Endothelial cell of umbilical vein (primary cell): ENCODE results near the gene DUS2. TPM values are rescaled to one million over a fixed set of nuclear protein-coding genes. Genes with fewer than 3 reads are reported as not detected.

ENCODE experiments used
- BruUV-seq: library from RNA; stranded (reverse); fragments of 400-500 nt; replicated peaks from 2 replicates; lab custom pipeline; 2021; lab: Mats Ljungman, UMichigan
- CTCF ChIA-PET: fragments of 300-600, 350-600 bp; sonication (Branson Sonifier 250); formaldehyde crosslinking; loops from one replicate; lab custom pipeline; 2021; ENCODE audit warnings: antibody characterized with exemption, inconsistent platforms; lab: Charles Lee
- POLR2A ChIA-PET: fragments of 300-600, 350-600 bp; sonication (Branson Sonifier 250); formaldehyde crosslinking; loops from one replicate; lab custom pipeline; 2021; ENCODE audit warnings: antibody characterized with exemption, inconsistent platforms; lab: Charles Lee
- DNase-seq: peaks from one replicate; pipeline ENCODE4 v3.0.0-alpha.2; 2011; ENCODE audit warnings: low read depth, low spot score
- FAIRE-seq: peaks from 2 replicates; lab custom pipeline; 2011; peaks lifted over from hg19 to GRCh38; lab: Jason Lieb, UNC
- H2AFZ ChIP-seq: 2 replicates; pipeline ENCODE4 v1.6.0; 2012; ENCODE audit warnings: low read depth, low read length, control low read depth, inconsistent platforms
- H3K27ac ChIP-seq: 2 replicates; pipeline ENCODE4 v1.5.1; 2011; ENCODE audit warnings: low read depth, mild to moderate bottlenecking, control low read depth, low read length, moderate library complexity; ENCODE audit not compliant: insufficient read depth
- H3K27me3 ChIP-seq, 2 experiments: 2 replicates each; pipeline versions ENCODE4 v1.6.0 to v1.6.1; 2011; ENCODE audit warnings: low read length in 2 of 2, mixed read lengths in 1 of 2; ENCODE audit not compliant: control insufficient read depth in 2 of 2, insufficient read depth in 2 of 2
- H3K36me3 ChIP-seq, 2 experiments: 2 replicates in 1 of 2; 3 replicates in 1 of 2; pipeline ENCODE4 v1.5.1; 2011; ENCODE audit warnings: low read length in 2 of 2, mild to moderate bottlenecking in 1 of 2, moderate library complexity in 1 of 2; ENCODE audit not compliant: control insufficient read depth in 2 of 2, insufficient read depth in 2 of 2; ENCODE audit errors: extremely low read depth in 1 of 2
- H3K4me1 ChIP-seq: 3 replicates; pipeline ENCODE4 v1.5.1; 2011; ENCODE audit warnings: mild to moderate bottlenecking, low read length; ENCODE audit not compliant: control insufficient read depth, insufficient read depth; ENCODE audit errors: extremely low read depth
- H3K4me2 ChIP-seq: 2 replicates; pipeline ENCODE4 v1.6.1; 2011; ENCODE audit warnings: low read length, control low read depth, mixed read lengths; ENCODE audit not compliant: insufficient read depth
- H3K4me3 ChIP-seq, 3 experiments: fragments of 200-600 bp in 1 of 3; sonication (generic), shearing (Covaris generic) in 1 of 3; replicated peaks in 1 of 3; 2 replicates each; pipeline ENCODE4 v1.5.1; 2011 to 2016; ENCODE audit warnings: control low read depth in 3 of 3, low read length in 3 of 3, mild to moderate bottlenecking in 2 of 3, inconsistent platforms in 1 of 3, low read depth in 1 of 3, moderate library complexity in 1 of 3; ENCODE audit not compliant: insufficient read depth in 1 of 3
- H3K79me2 ChIP-seq: 2 replicates; pipeline ENCODE4 v1.6.0; 2012; ENCODE audit warnings: low read length, inconsistent platforms; ENCODE audit not compliant: control insufficient read depth, insufficient read depth
- H3K9ac ChIP-seq: replicated peaks from 2 replicates; pipeline ENCODE3; 2011; ENCODE audit warnings: low read length, control low read depth; ENCODE audit not compliant: insufficient read depth; ENCODE audit errors: extremely low read depth
- H3K9me1 ChIP-seq: replicated peaks from 3 replicates; pipeline ENCODE4 v1.6.0; 2011; ENCODE audit warnings: mild to moderate bottlenecking, low read length; ENCODE audit not compliant: control insufficient read depth, insufficient read depth; ENCODE audit errors: extremely low read depth
- H3K9me3 ChIP-seq: replicated peaks from 2 replicates; pipeline ENCODE4 v1.5.1; 2012; ENCODE audit warnings: low read length, inconsistent platforms; ENCODE audit not compliant: control insufficient read depth, insufficient read depth
- H4K20me1 ChIP-seq: replicated peaks from 2 replicates; pipeline ENCODE3; 2011; ENCODE audit warnings: mild to moderate bottlenecking, low read length; ENCODE audit not compliant: control insufficient read depth, insufficient read depth; ENCODE audit errors: extremely low read depth
- CTCF ChIP-seq, 2 donors: IDR thresholded peaks; 1 replicate in 1 of 2; 2 replicates in 1 of 2; pipeline ENCODE4 v1.5.1; 2011; ENCODE audit warnings: low read length in 2 of 2, mild to moderate bottlenecking in 2 of 2, moderate library complexity in 2 of 2, control low read depth in 1 of 2, inconsistent platforms in 1 of 2, low read depth in 1 of 2; ENCODE audit not compliant: insufficient read depth in 1 of 2; ENCODE audit errors: extremely low read depth in 1 of 2
- EZH2 ChIP-seq: IDR thresholded peaks from 2 replicates; pipeline ENCODE4 v1.6.1; 2012; ENCODE audit warnings: borderline replicate concordance, low read depth, mild to moderate bottlenecking, moderate library complexity, low read length, inconsistent platforms; ENCODE audit not compliant: severe bottlenecking
- JUN ChIP-seq: IDR thresholded peaks from 2 replicates; pipeline ENCODE4 v1.6.1; 2011; ENCODE audit warnings: borderline replicate concordance, low read depth; ENCODE audit not compliant: insufficient read length, insufficient read depth
- MAX ChIP-seq: IDR thresholded peaks from 2 replicates; pipeline ENCODE4 v1.6.1; 2011; ENCODE audit not compliant: insufficient read depth, insufficient read length
- POLR2A ChIP-seq: IDR thresholded peaks from 2 replicates; pipeline ENCODE4 v1.6.1; 2012; ENCODE audit warnings: low read depth, mild to moderate bottlenecking, control low read depth, low read length
- dilution Hi-C: fragments of 300-500 bp; cut with MboI; formaldehyde crosslinking; loops from one replicate; pipeline ENCODE4 v1.15.0; 2019; ENCODE audit warnings: low sequenced_read_pairs; ENCODE audit not compliant: extremely low pct_ligation_motif_present
- intact Hi-C: fragments of 100-400 bp; cut with micrococcal nuclease; formaldehyde crosslinking; loops from one replicate; pipeline ENCODE4 v1.10.0; 2022
- polyA plus RNA-seq, 4 experiments: library from polyadenylated mRNA; depleted of rRNA in 3 of 4; stranded (reverse) in 3 of 4; unstranded in 1 of 4; fragments of >200 nt; gene quantifications; 2 replicates each; pipeline versions ENCODE4 v1.2.1 to v1.2.3, GENCODE V29; 2011 to 2012; ENCODE audit warnings: missing spikeins in 1 of 4
- total RNA-seq: library from RNA; stranded (reverse); gene quantifications from 2 replicates; pipeline ENCODE4 v1.2.3, GENCODE V29; 2021

The DUS2 gene
- total and polyA plus RNA-seq, 2 donors (not counting 3 experiments of a cell fraction or from before 2014, with no cell fraction given), result 16.4 to 21.7 TPM

- Histone ChIP-seq H3K36me3 (peaks cover 0 to 35% of the 10 kb centered on the region in 2 experiments), H3K9me1 (no peaks in the 10 kb centered on the region), H4K20me1 (no peaks in the 10 kb centered on the region), H3K27ac (no peak overlapping the region), H3K4me1 (no peaks in the 10 kb centered on the region), H3K79me2 (no peaks in the 10 kb centered on the region), H3K4me3 (no peak overlapping the region), H3K9me3 (no peaks in the 10 kb centered on the region), H2AFZ (no peak overlapping the region), H3K4me2 (no peak overlapping the region), H3K27me3 (no peaks in the 10 kb centered on the region), H3K9ac (no peak overlapping the region)
- TF ChIP-seq MAX, result no peak
- no peak for TF ChIP-seq EZH2
- TF ChIP-seq CTCF (IDR thresholded peaks at IDR 0.05; ENCODE audit: extremely low read depth in 1 of 2, insufficient read depth in 1 of 2, low read depth in 1 of 2, low read length in 2 of 2), result no peak
- TF ChIP-seq JUN, result no peak
- no peak for TF ChIP-seq POLR2A
- intact Hi-C loops, result no loop called here
- POLR2A ChIA-PET, result no interaction called here
- BruUV-seq, result no TSS peak
- CTCF ChIA-PET, result interaction anchor here (0.7 to 3.6 kb wide), 4 partner anchors 12 to 158 kb away, joined by 3 to 12 read pairs (median 4); partner anchors contain the start of gene NFATC3
- dilution Hi-C loops, result no loop called here
- DNase-seq, result no peak
- FAIRE-seq, result no peak
Observed at GRCh38 chr16:68071518-68071901, 48.4 kb downstream of the DUS2 start.
